HG03575 (cell line): ENCODE measurements around the gene MRPL39.

ENCODE experiments used
- ATAC-seq: cut with Tn5 transposase; IDR thresholded peaks from one replicate; pipeline ENCODE4 v1.9.1; 2021; ENCODE audit not compliant: unreplicated experiment, insufficient number of reproducible peaks, low FRiP score; ENCODE audit errors: extremely low read depth

MRPL39 gene

GRCh38 chr21:25624511-25624910, 17.2 kb upstream of the MRPL39 start:
- ATAC-seq, result no peak

- no peak for ATAC-seq
Observed at GRCh38 chr21:25619198-25619597, 11.9 kb upstream of the MRPL39 start.

- ATAC-seq, result no peak
Observed at GRCh38 chr21:25615880-25616279, 8.6 kb upstream of the MRPL39 start.

- no peak for ATAC-seq
Observed at GRCh38 chr21:25614441-25614840, 7.2 kb upstream of the MRPL39 start.

GRCh38 chr21:25608044-25608737, 910 bp upstream of the MRPL39 start:
- peak; percentile 66 for ATAC-seq

GRCh38 chr21:25589887-25590286, 17.4 kb downstream of the MRPL39 start:
- no peak for ATAC-seq

GRCh38 chr21:25586791-25587190, 20.5 kb downstream of the MRPL39 start:
- ATAC-seq, result no peak

- no peak for ATAC-seq
Observed at GRCh38 chr21:25586326-25586725, 21.0 kb downstream of the MRPL39 start.

GRCh38 chr21:25584833-25585676, 22.2 kb downstream of the MRPL39 start:
- no peak for ATAC-seq

- ATAC-seq, result no peak
Observed at GRCh38 chr21:25583370-25584130, 23.7 kb downstream of the MRPL39 start.

GRCh38 chr21:25582888-25583287, 24.4 kb downstream of the MRPL39 start:
- no peak for ATAC-seq

GRCh38 chr21:25582164-25582790, 25.0 kb downstream of the MRPL39 start:
- no peak for ATAC-seq

GRCh38 chr21:25581582-25581981, 25.7 kb downstream of the MRPL39 start:
- no peak for ATAC-seq

GRCh38 chr21:25580912-25581260, 26.4 kb downstream of the MRPL39 start:
- ATAC-seq, result no peak

GRCh38 chr21:25579226-25580013, 27.9 kb downstream of the MRPL39 start:
- no peak for ATAC-seq

- no peak for ATAC-seq
Observed at GRCh38 chr21:25578056-25578961, 29.0 kb downstream of the MRPL39 start.

- ATAC-seq, result no peak
Observed at GRCh38 chr21:25577424-25578055, 29.7 kb downstream of the MRPL39 start.
